RKO (cell line): Measurements from ENCODE around the gene TPM4.
"Not testable (repeated sequence)": the region's sequence is repeated elsewhere in the genome, so short reads cannot be mapped to it uniquely, and the experiment has no call there.

Experiments
- DNase-seq: peaks from one replicate; pipeline ENCODE4 v3.0.0-alpha.2; 2016; ENCODE audit warnings: low spot score

Gene TPM4

DNA sequence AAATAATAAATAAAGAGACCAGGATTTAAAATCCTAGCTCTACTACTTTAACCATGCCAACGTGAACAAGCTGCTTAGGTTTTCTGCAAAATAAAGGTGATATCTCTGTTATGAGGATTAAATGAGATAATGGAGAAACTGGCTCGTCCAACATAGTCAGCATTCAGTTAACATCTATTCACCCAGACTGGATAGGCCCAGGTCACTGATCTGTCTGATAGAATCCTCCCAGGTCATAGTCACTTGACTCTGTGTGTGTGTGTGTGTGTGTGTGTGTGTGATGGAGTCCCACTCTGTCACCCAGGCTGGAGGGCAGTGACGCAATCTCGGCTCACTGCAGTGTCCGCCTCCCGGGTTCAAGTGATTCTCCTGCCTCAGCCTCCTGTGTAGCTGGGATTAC, 22.5 kb downstream of the TPM4 start:
- no peak for DNase-seq

DNA sequence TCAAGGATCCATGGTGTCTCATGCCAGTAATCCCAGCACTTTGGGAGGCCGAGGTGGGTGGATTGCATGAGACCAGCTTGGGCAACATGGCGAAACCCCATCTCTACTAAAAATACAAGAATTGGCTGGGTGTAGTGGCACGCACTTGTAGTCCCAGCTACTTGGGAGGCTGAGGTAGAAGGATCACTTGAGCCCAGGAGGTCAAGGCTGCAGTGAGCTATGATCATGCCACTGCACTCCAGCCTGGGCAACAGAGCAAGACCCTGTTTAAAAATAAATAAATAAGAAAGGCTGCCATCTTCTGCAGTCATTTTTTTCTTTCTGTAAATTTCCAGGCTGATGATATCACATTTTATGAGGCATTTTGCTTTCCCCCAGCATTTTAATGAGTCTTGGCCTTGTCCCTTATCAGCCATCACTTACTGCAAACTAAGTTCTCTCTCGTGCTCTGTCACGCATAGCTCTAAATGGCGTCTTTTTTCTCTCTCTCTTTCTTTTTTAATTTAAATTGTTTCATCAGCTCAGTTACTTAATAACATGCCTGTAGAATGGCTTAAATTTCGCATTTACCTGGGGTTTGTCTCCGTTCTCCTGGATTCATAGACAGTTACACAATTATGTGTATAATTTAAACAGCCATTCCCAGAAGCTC, 23.1 kb downstream of the TPM4 start:
- not testable (repeated sequence) for DNase-seq

DNA sequence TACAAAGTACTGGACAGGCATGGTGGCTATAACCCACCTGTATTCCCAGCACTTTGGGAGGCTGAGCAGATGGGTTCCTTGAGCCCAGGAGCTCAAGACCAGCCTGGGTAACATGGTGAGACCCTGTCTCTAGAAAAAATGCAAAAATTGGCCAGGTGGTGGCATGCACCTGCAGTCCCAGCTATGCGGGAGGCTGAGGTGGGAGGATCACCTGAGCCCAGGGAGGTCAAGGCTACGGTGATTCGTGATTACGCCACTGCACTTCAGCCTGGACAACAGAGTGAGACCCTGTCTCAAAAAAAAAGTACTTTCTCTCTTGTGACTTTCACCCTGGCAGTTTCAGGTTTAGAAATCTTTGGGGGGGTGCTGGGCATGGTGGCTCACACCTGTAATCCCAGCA, 24.2 kb downstream of the TPM4 start:
- no peak for DNase-seq

- DNase-seq, result no peak
These were observed 28.4 kb downstream of the TPM4 start for GRCh38 chr19:16104722-16105121.

DNA sequence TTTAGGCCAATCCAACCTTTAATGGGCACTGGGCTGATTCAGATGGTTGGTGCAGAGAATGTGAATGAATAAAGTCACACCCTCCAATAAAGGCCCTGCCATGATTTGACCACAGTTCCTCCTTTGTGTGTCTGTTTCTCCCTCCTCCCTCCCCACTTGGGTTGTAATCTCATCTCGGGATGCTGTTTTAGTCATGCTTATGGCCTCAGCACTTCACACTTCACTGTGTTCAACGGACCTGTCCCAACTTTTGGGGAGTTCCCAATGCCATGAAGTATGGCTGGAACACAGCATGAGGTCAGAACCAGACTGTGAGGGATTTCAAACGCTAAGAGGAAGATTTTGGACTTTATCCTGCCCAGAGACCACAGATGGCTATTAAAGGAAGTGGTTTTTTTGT, 29.8 kb downstream of the TPM4 start:
- DNase-seq, result peak; percentile 46

GRCh38 chr19:16111160-16111908, 35.0 kb downstream of the TPM4 start, which contains the start of gene RAB8A:
TSS of gene RAB8A (plus strand) at chr19:16111889. CDS start at chr19:16111902, 13 bp downstream.
- DNase-seq, result peak; percentile 98

DNA sequence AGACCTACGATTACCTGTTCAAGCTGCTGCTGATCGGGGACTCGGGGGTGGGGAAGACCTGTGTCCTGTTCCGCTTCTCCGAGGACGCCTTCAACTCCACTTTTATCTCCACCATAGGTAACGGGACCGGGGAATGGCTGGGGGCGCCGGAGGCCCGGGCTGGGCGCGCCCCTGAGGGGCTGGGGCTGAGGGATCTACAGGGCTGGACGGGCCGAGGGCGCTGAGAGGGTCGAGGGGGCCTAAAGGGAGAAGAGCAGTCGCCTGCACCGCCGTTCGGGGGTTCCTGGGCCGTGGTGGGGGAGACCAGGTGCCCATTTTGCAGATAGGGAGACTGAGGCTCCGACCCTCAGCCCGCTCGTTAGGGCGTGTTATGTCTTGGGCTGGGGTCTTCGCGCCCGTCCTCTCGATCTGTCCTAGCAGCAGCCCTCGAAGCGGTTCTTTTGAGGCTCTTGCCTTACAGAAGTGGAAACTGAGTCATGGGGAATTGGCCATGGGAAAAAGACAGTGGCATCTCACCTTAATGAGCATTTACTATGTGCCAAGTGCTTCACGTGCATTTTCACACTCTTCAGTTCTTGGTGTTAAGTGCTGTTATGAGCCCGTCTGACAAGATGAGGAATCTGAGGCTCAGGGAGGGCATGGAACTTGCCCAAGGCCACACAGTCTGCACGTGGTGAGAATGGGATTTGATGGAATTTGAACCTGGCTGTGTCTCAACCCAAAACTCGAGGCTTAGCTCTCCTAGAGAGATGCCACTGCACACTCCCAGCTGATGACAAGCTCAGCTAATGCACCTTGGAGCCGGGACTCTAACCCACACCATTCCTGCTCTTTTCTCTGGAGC, 35.8 kb downstream of the TPM4 start:
- DNase-seq, result no peak

GRCh38 chr19:16112778-16113177, 36.5 kb downstream of the TPM4 start:
- DNase-seq, result no peak

GRCh38 chr19:16113727-16114126, 37.4 kb downstream of the TPM4 start:
- DNase-seq, result peak; percentile 29

- no peak for DNase-seq
These were observed 39.2 kb downstream of the TPM4 start for GRCh38 chr19:16115301-16116039.

- DNase-seq, result no peak
These were observed 39.8 kb downstream of the TPM4 start for GRCh38 chr19:16116067-16116466.

DNA sequence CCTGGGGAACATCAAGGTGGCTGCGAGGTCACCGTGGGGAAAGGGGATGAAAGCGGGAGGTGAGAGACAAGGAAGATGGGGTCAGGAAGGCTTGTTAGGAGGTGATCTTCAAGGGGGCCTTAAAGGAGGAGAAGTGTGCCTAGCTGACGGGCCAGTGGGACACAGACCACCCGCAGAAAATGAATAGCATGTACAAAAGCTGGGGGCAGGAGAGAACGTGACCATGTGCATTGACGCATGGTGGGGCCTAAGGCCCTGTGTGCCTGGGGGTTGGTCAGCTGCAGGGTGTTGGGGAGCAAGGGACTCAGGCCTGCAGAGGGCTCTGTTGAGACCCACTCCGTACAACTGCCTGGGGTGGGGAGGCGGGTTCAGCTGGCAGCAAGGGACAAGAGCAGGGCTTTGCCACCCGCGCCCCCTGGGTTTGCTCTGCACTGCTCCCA, 41.3 kb downstream of the TPM4 start:
- DNase-seq, result no peak

GRCh38 chr19:16118489-16119033, 42.3 kb downstream of the TPM4 start:
- no peak for DNase-seq

GRCh38 chr19:16119075-16119857, 43.0 kb downstream of the TPM4 start:
- not testable (repeated sequence) for DNase-seq

GRCh38 chr19:16121141-16121540, 44.8 kb downstream of the TPM4 start:
- no peak for DNase-seq

DNA sequence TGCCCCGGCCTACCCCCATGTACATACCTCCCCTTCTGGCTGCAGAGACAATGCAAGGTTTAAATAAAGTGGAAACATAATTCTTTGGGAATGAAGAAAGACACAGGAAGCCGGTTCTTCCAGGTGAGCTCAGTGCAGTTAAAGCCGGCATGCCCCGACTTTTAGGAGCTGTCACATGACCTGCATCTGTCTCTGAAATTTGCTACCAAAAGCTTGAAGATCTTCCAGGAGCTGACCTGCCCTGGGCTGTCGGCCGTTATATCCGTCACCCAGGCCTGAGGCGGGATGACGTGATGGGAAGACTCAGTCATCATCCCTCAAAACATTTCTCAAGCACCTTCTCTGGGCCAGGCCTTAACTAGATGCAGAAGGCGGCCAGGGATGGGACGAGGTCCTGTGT, 45.7 kb downstream of the TPM4 start:
- DNase-seq, result no peak

- no peak for DNase-seq
These were observed 48.7 kb downstream of the TPM4 start for GRCh38 chr19:16124953-16125352.

DNA sequence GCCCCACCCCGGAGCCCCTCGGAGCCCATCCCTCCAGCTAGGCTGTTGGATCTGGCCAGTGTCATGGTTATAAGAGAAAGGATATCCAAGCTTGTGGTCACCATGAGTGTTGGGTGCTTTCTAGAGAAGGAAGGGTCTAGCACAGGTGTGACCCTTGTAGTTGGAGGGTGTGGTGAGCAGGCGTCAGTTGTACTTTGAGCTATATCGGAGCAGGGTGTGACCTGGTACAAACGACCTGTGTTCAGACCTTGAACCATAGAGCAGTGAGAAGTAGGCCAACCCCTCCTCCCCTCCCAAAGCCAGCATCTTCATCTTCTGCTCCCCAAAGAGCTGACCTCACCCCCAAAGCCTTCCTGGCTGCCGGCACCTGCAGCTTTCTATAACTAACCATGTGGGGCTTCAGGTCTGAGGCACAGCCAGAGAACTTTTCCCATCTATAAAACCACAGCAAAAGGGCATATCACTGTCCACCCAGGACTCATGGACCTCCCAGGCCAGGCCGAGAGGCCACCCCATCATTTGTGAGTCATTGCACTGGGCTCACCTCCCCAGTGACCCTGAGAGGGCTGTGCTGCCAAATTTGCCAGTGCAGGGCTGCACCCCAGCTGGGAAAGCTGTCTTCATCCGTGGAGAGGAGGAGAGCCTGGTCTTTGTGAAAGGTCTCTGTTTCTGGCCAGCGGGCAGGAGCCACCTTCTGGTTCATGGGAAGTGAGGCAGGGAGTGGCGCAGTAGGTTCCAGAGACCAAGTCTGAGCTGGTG, 49.6 kb downstream of the TPM4 start:
- DNase-seq, result no peak

GRCh38 chr19:16127080-16127479, 50.8 kb downstream of the TPM4 start:
- DNase-seq, result no peak

GRCh38 chr19:16127776-16128371, 51.6 kb downstream of the TPM4 start:
- DNase-seq, result no peak
